ENCODE measurements around the gene SUSD5. TPM values are rescaled to one million over a fixed set of nuclear protein-coding genes. Genes with fewer than 3 reads are reported as not detected.

The SUSD5 gene
- total and polyA plus RNA-seq, 2 donors from 2014 or later, result 1.2 to 13.8 TPM

GRCh38 chr3:33174095-33174494 lies 44.5 kb downstream of the SUSD5 start:
- no peak for TF ChIP-seq CTCF (IDR thresholded peaks at IDR 0.05; ENCODE audit: borderline replicate concordance, extremely low read depth, insufficient read depth)
- H3K4me1 ChIP-seq (ENCODE audit: control insufficient read depth in 2 of 3, insufficient read depth in 2 of 3, low read depth in 1 of 3, low read length in 3 of 3), result no peaks in the 10 kb centered on the region
- no peak overlapping the region for H3K4me3 ChIP-seq (ENCODE audit: low read length in 3 of 3)
- H3K36me3 ChIP-seq (ENCODE audit: control insufficient read depth in 2 of 3, insufficient read depth in 3 of 3, low read length in 3 of 3), result no peaks in the 10 kb centered on the region
- H3K27ac ChIP-seq (ENCODE audit: low read depth in 2 of 2, low read length in 2 of 2), result no peak overlapping the region
- FAIRE-seq (no peak), DNase-seq (no peak)
- H3K9me3 ChIP-seq (ENCODE audit: control insufficient read depth in 2 of 3, insufficient read depth in 1 of 3, low read length in 3 of 3), result peaks cover 0 to 1% (median 0%) of the 10 kb centered on the region in 3 donors
- intact Hi-C loops (cut with DNase I), result no loop called here
- H3K27me3 ChIP-seq (ENCODE audit: control insufficient read depth, insufficient read depth, low read length), result no peaks in the 10 kb centered on the region
- H3K9ac ChIP-seq (ENCODE audit: low read length in 3 of 3), result no peak overlapping the region

GRCh38 chr3:33173672-33174071 lies 44.9 kb downstream of the SUSD5 start:
- no peak for TF ChIP-seq CTCF (IDR thresholded peaks at IDR 0.05; ENCODE audit: borderline replicate concordance, extremely low read depth, insufficient read depth)
- H3K4me3 ChIP-seq (ENCODE audit: low read length in 3 of 3), result no peak overlapping the region
- H3K9ac ChIP-seq (ENCODE audit: low read length in 3 of 3), result no peak overlapping the region
- FAIRE-seq (no peak), DNase-seq (no peak)
- no peaks in the 10 kb centered on the region for H3K36me3 ChIP-seq (ENCODE audit: control insufficient read depth in 2 of 3, insufficient read depth in 3 of 3, low read length in 3 of 3)
- no peaks in the 10 kb centered on the region for H3K4me1 ChIP-seq (ENCODE audit: control insufficient read depth in 2 of 3, insufficient read depth in 2 of 3, low read depth in 1 of 3, low read length in 3 of 3)
- intact Hi-C loops (cut with DNase I), result no loop called here
- H3K27me3 ChIP-seq (ENCODE audit: control insufficient read depth, insufficient read depth, low read length), result no peaks in the 10 kb centered on the region
- no peaks in the 10 kb centered on the region for H3K9me3 ChIP-seq (ENCODE audit: control insufficient read depth in 2 of 3, insufficient read depth in 1 of 3, low read length in 3 of 3)
- H3K27ac ChIP-seq (ENCODE audit: low read depth in 2 of 2, low read length in 2 of 2), result no peak overlapping the region

GRCh38 chr3:33173103-33173502 lies 45.5 kb downstream of the SUSD5 start:
- FAIRE-seq (no peak), DNase-seq (no peak)
- Histone ChIP-seq H3K27me3 (ENCODE audit: control insufficient read depth, insufficient read depth, low read length) (no peaks in the 10 kb centered on the region), H3K27ac (ENCODE audit: low read depth in 2 of 2, low read length in 2 of 2) (no peak overlapping the region), H3K9ac (ENCODE audit: low read length in 3 of 3) (no peak overlapping the region), H3K36me3 (ENCODE audit: control insufficient read depth in 2 of 3, insufficient read depth in 3 of 3, low read length in 3 of 3) (no peaks in the 10 kb centered on the region), H3K4me1 (ENCODE audit: control insufficient read depth in 2 of 3, insufficient read depth in 2 of 3, low read depth in 1 of 3, low read length in 3 of 3) (no peaks in the 10 kb centered on the region), H3K9me3 (ENCODE audit: control insufficient read depth in 2 of 3, insufficient read depth in 1 of 3, low read length in 3 of 3) (no peaks in the 10 kb centered on the region), H3K4me3 (ENCODE audit: low read length in 3 of 3) (no peak overlapping the region)
- no peak for TF ChIP-seq CTCF (IDR thresholded peaks at IDR 0.05; ENCODE audit: borderline replicate concordance, extremely low read depth, insufficient read depth)
- intact Hi-C loops (cut with DNase I), result no loop called here

- no peaks in the 10 kb centered on the region for H3K27me3 ChIP-seq (ENCODE audit: control insufficient read depth, insufficient read depth, low read length)
- intact Hi-C loops (cut with DNase I), result no loop called here
- H3K27ac ChIP-seq (ENCODE audit: low read depth in 2 of 2, low read length in 2 of 2), result no peak overlapping the region
- no peaks in the 10 kb centered on the region for H3K9me3 ChIP-seq (ENCODE audit: control insufficient read depth in 2 of 3, insufficient read depth in 1 of 3, low read length in 3 of 3)
- FAIRE-seq (no peak), DNase-seq (no peak)
- H3K4me1 ChIP-seq (ENCODE audit: control insufficient read depth in 2 of 3, insufficient read depth in 2 of 3, low read depth in 1 of 3, low read length in 3 of 3), result no peaks in the 10 kb centered on the region
- H3K36me3 ChIP-seq (ENCODE audit: control insufficient read depth in 2 of 3, insufficient read depth in 3 of 3, low read length in 3 of 3), result no peaks in the 10 kb centered on the region
- H3K9ac ChIP-seq (ENCODE audit: low read length in 3 of 3), result no peak overlapping the region
- no peak overlapping the region for H3K4me3 ChIP-seq (ENCODE audit: low read length in 3 of 3)
- no peak for TF ChIP-seq CTCF (IDR thresholded peaks at IDR 0.05; ENCODE audit: borderline replicate concordance, extremely low read depth, insufficient read depth)
Measured at GRCh38 chr3:33171580-33171979, 47.0 kb downstream of the SUSD5 start.
